Naive B cell (primary cell): ENCODE measurements around the gene FBH1. TPM values are rescaled to one million over a fixed set of nuclear protein-coding genes. Genes with fewer than 3 reads are reported as not detected.

Experiments
- ATAC-seq, 2 donors: fragments of 150-1000 bp; cut with Tn5 transposase; 2 replicates each; pipeline ENCODE4 v1.10.0; 2021; ENCODE audit warnings: low read depth in 2 of 2, mild to moderate bottlenecking in 2 of 2, moderate library complexity in 2 of 2
- DNase-seq: peaks from one replicate; pipeline ENCODE4 v3.0.0; 2022
- H3K27ac Mint-ChIP-seq, 6 donors: one replicate each; pipeline ENCODE4 v1.8.0; 2020 to 2022; ENCODE audit warnings: mild to moderate bottlenecking in 6 of 6, mixed read lengths in 6 of 6, moderate library complexity in 5 of 6, inconsistent platforms in 2 of 6
- H3K27me3 Mint-ChIP-seq, 3 donors: one replicate each; pipeline ENCODE4 v1.8.0; 2021 to 2022; ENCODE audit warnings: mixed read lengths in 3 of 3, mild to moderate bottlenecking in 1 of 3
- H3K36me3 Mint-ChIP-seq, 2 donors: one replicate each; pipeline ENCODE4 v1.8.0; 2020 to 2022; ENCODE audit warnings: mixed read lengths in 2 of 2, inconsistent platforms in 1 of 2, mild to moderate bottlenecking in 1 of 2
- H3K4me1 Mint-ChIP-seq, 3 donors: one replicate each; pipeline ENCODE4 v1.8.0; 2020 to 2022; ENCODE audit warnings: mixed read lengths in 3 of 3, inconsistent platforms in 1 of 3, mild to moderate bottlenecking in 1 of 3, moderate library complexity in 1 of 3
- H3K4me3 Mint-ChIP-seq, 8 donors: one replicate each; pipeline ENCODE4 v1.8.0; 2020 to 2022; ENCODE audit warnings: mild to moderate bottlenecking in 8 of 8, mixed read lengths in 8 of 8, moderate library complexity in 8 of 8, inconsistent platforms in 2 of 8
- H3K9me3 Mint-ChIP-seq, 7 donors: one replicate each; pipeline ENCODE4 v1.8.0; 2020 to 2022; ENCODE audit warnings: mixed read lengths in 7 of 7, mild to moderate bottlenecking in 5 of 7, inconsistent platforms in 2 of 7, moderate library complexity in 1 of 7
- polyA plus RNA-seq, 6 donors: library from polyadenylated mRNA; unstranded; fragments of 300-500 nt; fragmentation: Illumina TruSeq; gene quantifications; one replicate each; pipeline ENCODE4 v1.2.3, GENCODE V29; 2021; ENCODE audit warnings: low read depth in 6 of 6

The FBH1 gene
- polyA plus RNA-seq, 6 donors from 2014 or later = 93.4 to 123 (median 95.2) TPM

GRCh38 chr10:5976512-5977470 is 86.7 kb downstream of the FBH1 start:
- peak in 1 of 2 donors; percentile 1 for ATAC-seq
- H3K27me3 Mint-ChIP-seq = peaks cover 0 to 5% (median 0%) of the 10 kb centered on the region in 3 donors

GRCh38 chr10:5977471-5978229 is 87.6 kb downstream of the FBH1 start, which contains the start of gene IL15RA:
Gene IL15RA, minus strand, starts transcription at chr10:5977543. Its CDS starts 51 bp downstream, at chr10:5977492.
- peaks cover 0 to 5% (median 0%) of the 10 kb centered on the region in 3 donors for H3K27me3 Mint-ChIP-seq
- DNase-seq = peak; percentile 76
- ATAC-seq = peak; percentile 73
- peaks cover 14 to 29% (median 23%) of the 10 kb centered on the region in 3 donors for H3K4me1 Mint-ChIP-seq
- no peaks in the 10 kb centered on the region for H3K36me3 Mint-ChIP-seq
- H3K27ac Mint-ChIP-seq = peak within 1 kb of the TSS; percentile 87 to 97 (median 93)
- no peaks in the 10 kb centered on the region for H3K9me3 Mint-ChIP-seq
- H3K4me3 Mint-ChIP-seq = peak within 1 kb of the TSS; percentile 90 to 98 (median 94)

More at GRCh38 chr10:5976512-5977470, 86.7 kb downstream of the FBH1 start:
- Mint-ChIP-seq H3K27ac (peak overlapping the region; percentile 56 to 96 (median 90)), H3K9me3 (no peaks in the 10 kb centered on the region), H3K4me3 (peak overlapping the region; percentile 90 to 98 (median 94)), H3K4me1 (peaks cover 17 to 29% (median 26%) of the 10 kb centered on the region in 3 donors), H3K36me3 (no peaks in the 10 kb centered on the region)
- DNase-seq = peak; percentile 10

DNA sequence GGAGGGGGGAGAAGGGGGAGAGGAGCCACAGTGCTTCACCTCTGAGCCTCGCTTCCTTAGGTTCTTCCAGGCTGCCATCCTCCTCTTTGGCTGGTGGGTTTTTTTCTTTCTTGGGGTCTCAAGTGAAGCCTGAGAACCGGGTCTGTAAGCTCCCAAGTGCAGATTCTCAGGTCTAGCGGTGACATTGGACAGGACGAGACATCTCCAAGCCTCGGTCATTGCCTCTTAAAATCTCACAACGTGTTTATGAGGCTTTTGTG is 88.1 kb downstream of the FBH1 start:
- H3K27me3 Mint-ChIP-seq = peaks cover 0 to 5% (median 0%) of the 10 kb centered on the region in 3 donors
- no peak for ATAC-seq
- no peaks in the 10 kb centered on the region for H3K9me3 Mint-ChIP-seq

GRCh38 chr10:5981529-5981928 is 91.5 kb downstream of the FBH1 start:
- ATAC-seq = no peak
- no peak overlapping the region for H3K27ac Mint-ChIP-seq
- peaks cover 1 to 4% (median 1%) of the 10 kb centered on the region in 3 donors for H3K4me1 Mint-ChIP-seq
- no peaks in the 10 kb centered on the region for H3K36me3 Mint-ChIP-seq
- H3K4me3 Mint-ChIP-seq = peak overlapping the region in 2 of 8 donors; percentile 13 to 48
- DNase-seq = no peak
- H3K27me3 Mint-ChIP-seq = peaks cover 0 to 15% (median 8%) of the 10 kb centered on the region in 3 donors
- no peaks in the 10 kb centered on the region for H3K9me3 Mint-ChIP-seq

More for the DNA sequence above, 88.1 kb downstream of the FBH1 start:
- H3K36me3 Mint-ChIP-seq = no peaks in the 10 kb centered on the region
- peak overlapping the region; percentile 85 to 98 (median 94) for H3K4me3 Mint-ChIP-seq
- DNase-seq = no peak
- H3K27ac Mint-ChIP-seq = peak overlapping the region in 5 of 6 donors; percentile 34 to 97 (median 84)
- peaks cover 14 to 29% (median 23%) of the 10 kb centered on the region in 3 donors for H3K4me1 Mint-ChIP-seq

DNA sequence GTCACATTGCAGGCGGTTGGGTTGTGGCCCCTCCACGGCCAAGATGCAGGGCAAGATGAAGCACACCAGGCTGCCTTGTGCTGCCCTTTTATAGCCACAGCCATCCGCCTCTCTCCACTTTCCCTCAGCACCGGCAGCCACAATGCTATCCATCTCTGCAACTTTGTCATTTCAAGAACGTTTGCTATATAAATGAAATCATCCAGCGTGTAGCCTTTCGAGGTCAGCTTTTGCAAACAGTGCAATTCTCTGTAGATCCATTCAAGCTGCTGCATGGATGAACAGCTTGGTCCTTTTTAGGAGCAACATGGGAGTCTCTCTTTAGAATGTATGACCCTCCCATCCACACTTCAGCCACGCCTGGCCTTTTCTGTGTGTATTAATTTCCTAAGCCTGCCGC is 93.7 kb downstream of the FBH1 start:
- H3K36me3 Mint-ChIP-seq = no peaks in the 10 kb centered on the region

GRCh38 chr10:5985029-5985428 is 95.0 kb downstream of the FBH1 start:
- Mint-ChIP-seq H3K4me3 (no peak overlapping the region), H3K27ac (peak overlapping the region in 1 of 6 donors; percentile 41), H3K9me3 (no peaks in the 10 kb centered on the region), H3K27me3 (peaks cover 0 to 15% (median 8%) of the 10 kb centered on the region in 3 donors), H3K36me3 (no peaks in the 10 kb centered on the region), H3K4me1 (peaks cover 10 to 11% (median 10%) of the 10 kb centered on the region in 3 donors)
- ATAC-seq (no peak), DNase-seq (no peak)

More for the DNA sequence above, 93.7 kb downstream of the FBH1 start:
- no peaks in the 10 kb centered on the region for H3K9me3 Mint-ChIP-seq
- ATAC-seq (no peak), DNase-seq (no peak)
- peaks cover 0 to 15% (median 8%) of the 10 kb centered on the region in 3 donors for H3K27me3 Mint-ChIP-seq
- H3K4me1 Mint-ChIP-seq = peaks cover 10 to 11% (median 10%) of the 10 kb centered on the region in 3 donors
- no peak overlapping the region for H3K27ac Mint-ChIP-seq
- H3K4me3 Mint-ChIP-seq = peak overlapping the region in 1 of 8 donors; percentile 72

Other genes with a start within 250 kb of the FBH1 start
- 10 to 100 TPM in 2 of 6 donors, 1 to 10 TPM in 4; 5.4 to 15.0 (median 7.7) TPM for gene ASB13, start 223.6 kb upstream of the FBH1 start, polyA plus RNA-seq
- 10 to 100 TPM in 5 of 6 donors, 1 to 10 TPM in 1; 3.8 to 24.5 (median 16.9) TPM for gene TASOR2, start 205.4 kb upstream of the FBH1 start, polyA plus RNA-seq
- 100 to 1,000 TPM; 380 to 482 (median 401) TPM for gene GDI2, start 76.8 kb upstream of the FBH1 start, polyA plus RNA-seq
- 1 to 10 TPM; 4.0 to 7.5 (median 5.7) TPM for gene ANKRD16, start 350 bp upstream of the FBH1 start, polyA plus RNA-seq
- gene IL15RA, start 87.3 kb downstream of the FBH1 start, polyA plus RNA-seq = 1 to 10 TPM in 3 of 6 donors, under 1 TPM in 2, not detected in 1; 0.94 to 2.3 (median 1.9) TPM
- gene IL2RA, start 172.1 kb downstream of the FBH1 start, polyA plus RNA-seq = 1 to 10 TPM; 1.8 to 9.2 (median 4.7) TPM
- gene RBM17, start 198.8 kb downstream of the FBH1 start, polyA plus RNA-seq = 100 to 1,000 TPM in 1 of 6 donors, 10 to 100 TPM in 5; 50.4 to 118 (median 89.6) TPM